ENCODE measurements around the gene USP5. TPM values are rescaled to one million over a fixed set of nuclear protein-coding genes. Genes with fewer than 3 reads are reported as not detected.
"Not testable (repeated sequence)": the region's sequence is repeated elsewhere in the genome, so short reads cannot be mapped to it uniquely, and the experiment has no call there.

Gene USP5
- polyA plus RNA-seq, 3 donors = 55.0 to 70.2 (median 58.4) TPM

- DNase-seq (ENCODE audit: extremely low read depth in 1 of 11, low read depth in 9 of 11, low spot score in 4 of 11) = no peak
Observed at GRCh38 chr12:6854036-6854435, 2.1 kb downstream of the USP5 start.

DNA sequence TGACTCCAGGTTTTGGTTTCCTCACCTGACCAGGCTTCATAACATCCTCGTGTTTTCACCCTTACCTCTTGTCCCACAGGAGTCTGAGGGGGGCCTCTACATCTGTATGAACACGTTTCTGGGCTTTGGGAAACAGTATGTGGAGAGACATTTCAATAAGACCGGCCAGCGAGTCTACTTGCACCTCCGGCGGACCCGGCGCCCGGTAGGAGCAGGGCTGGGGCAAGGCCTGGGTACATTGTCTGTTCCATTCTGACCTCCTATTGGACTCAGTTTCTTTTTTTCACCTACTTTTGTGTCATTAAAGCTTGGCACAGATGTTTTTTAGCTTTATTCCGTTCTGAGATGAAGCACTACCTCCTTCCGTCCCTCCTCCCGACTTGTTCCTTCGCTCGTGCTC, 3.4 kb downstream of the USP5 start:
- DNase-seq (ENCODE audit: extremely low read depth in 1 of 11, low read depth in 9 of 11, low spot score in 4 of 11) = no peak

GRCh38 chr12:6858799-6859198, 6.8 kb downstream of the USP5 start:
- DNase-seq (ENCODE audit: extremely low read depth in 1 of 11, low read depth in 9 of 11, low spot score in 4 of 11) = no peak

GRCh38 chr12:6860116-6860515, 8.2 kb downstream of the USP5 start:
- no peak for DNase-seq (ENCODE audit: extremely low read depth in 1 of 11, low read depth in 9 of 11, low spot score in 4 of 11)

- DNase-seq (ENCODE audit: extremely low read depth in 1 of 11, low read depth in 9 of 11, low spot score in 4 of 11) = no peak
Observed at GRCh38 chr12:6860942-6861341, 9.0 kb downstream of the USP5 start.

DNA sequence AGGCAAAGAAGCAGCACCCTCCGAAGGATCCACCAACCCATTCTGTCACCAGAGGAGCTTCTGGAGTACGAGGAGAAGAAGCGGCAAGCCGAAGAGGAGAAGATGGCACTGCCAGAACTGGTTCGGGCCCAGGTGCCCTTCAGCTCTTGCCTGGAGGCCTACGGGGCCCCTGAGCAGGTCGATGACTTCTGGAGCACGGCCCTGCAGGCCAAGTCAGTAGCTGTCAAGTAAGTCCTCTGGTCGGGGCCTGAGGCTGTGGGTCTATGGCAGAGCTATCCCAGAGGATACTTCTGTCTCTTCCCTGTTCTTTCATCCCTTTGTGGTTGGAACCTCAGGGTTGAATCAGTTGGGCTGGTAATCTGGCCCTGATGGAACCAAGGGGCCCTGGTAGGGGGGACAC, 9.4 kb downstream of the USP5 start:
- no peak for DNase-seq (ENCODE audit: extremely low read depth in 1 of 11, low read depth in 9 of 11, low spot score in 4 of 11)

DNA sequence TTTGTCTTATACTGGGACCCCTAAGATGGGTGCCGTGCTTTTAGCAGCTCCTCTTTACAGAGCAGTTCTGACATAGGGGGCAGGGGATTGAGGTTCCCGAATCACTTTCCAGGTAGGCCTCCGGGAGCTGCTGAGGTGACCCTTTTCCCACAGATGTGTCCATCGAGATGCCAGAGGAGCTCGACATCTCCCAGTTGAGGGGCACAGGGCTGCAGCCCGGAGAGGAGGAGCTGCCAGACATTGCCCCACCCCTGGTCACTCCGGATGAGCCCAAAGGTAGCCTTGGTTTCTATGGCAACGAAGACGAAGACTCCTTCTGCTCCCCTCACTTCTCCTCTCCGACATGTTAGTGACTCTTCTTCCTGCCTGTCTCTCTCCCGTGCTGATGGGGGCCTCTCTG, 11.1 kb downstream of the USP5 start:
- DNase-seq (ENCODE audit: extremely low read depth in 1 of 11, low read depth in 9 of 11, low spot score in 4 of 11) = no peak

DNA sequence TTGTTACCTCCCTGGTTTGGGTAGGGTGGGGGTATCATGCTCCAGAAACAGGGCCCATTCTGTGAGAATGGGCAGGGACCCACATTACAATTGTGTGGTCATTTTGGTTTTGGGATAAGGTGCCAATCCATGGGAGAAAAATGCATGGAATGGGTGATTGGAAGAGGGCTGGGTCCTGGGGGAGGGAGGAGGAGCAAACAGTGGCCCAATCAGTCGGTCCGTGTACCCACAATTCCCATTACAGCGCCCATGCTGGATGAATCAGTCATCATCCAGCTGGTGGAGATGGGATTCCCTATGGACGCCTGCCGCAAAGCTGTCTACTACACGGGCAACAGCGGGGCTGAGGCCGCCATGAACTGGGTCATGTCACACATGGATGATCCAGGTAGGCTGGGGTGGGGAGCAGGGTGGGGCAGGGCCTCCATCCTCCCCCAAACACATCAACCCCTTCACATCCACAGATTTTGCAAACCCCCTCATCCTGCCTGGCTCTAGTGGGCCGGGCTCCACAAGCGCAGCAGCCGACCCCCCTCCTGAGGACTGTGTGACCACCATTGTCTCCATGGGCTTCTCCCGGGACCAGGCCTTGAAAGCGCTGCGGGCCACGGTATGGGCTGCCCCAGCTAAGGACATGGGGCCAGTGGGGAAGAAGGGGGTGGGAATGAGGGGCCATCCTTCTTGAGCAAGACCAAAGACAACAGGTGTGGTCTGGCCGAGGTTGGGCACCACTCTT, 11.8 kb downstream of the USP5 start:
- DNase-seq (ENCODE audit: extremely low read depth in 1 of 11, low read depth in 9 of 11, low spot score in 4 of 11) = no peak

- not testable (repeated sequence) for DNase-seq (ENCODE audit: extremely low read depth in 1 of 11, low read depth in 9 of 11, low spot score in 4 of 11)
Observed at GRCh38 chr12:6865307-6865706, 13.4 kb downstream of the USP5 start.

- DNase-seq (ENCODE audit: extremely low read depth in 1 of 11, low read depth in 9 of 11, low spot score in 4 of 11) = no peak
Observed at GRCh38 chr12:6866163-6866919, 14.4 kb downstream of the USP5 start.

DNA sequence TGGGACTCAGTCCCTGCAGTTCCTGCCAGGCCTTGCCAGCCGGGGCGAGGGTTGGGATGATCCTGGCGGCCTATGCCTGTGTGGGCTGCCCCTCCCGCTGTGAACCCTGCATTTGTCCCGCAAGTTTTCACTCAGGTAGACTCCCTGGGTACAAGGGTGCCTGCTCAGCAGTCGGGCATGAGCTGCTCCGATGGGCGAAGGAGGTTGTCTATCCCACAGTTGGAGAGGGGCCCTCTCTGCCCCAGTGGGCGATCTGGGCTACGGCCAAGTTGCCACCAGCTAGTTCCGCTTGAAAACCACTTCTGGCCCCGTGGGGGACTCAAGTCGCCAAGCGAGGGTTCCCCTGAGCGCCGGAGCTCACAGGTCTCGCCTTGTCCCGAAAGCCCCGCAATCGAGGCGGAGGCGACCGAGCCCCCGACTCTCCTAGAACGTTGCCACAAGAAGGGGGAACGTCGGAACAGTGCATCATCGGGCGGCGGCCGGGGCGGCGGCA, 15.0 kb downstream of the USP5 start:
- DNase-seq (ENCODE audit: extremely low read depth in 1 of 11, low read depth in 9 of 11, low spot score in 4 of 11) = no peak

DNA sequence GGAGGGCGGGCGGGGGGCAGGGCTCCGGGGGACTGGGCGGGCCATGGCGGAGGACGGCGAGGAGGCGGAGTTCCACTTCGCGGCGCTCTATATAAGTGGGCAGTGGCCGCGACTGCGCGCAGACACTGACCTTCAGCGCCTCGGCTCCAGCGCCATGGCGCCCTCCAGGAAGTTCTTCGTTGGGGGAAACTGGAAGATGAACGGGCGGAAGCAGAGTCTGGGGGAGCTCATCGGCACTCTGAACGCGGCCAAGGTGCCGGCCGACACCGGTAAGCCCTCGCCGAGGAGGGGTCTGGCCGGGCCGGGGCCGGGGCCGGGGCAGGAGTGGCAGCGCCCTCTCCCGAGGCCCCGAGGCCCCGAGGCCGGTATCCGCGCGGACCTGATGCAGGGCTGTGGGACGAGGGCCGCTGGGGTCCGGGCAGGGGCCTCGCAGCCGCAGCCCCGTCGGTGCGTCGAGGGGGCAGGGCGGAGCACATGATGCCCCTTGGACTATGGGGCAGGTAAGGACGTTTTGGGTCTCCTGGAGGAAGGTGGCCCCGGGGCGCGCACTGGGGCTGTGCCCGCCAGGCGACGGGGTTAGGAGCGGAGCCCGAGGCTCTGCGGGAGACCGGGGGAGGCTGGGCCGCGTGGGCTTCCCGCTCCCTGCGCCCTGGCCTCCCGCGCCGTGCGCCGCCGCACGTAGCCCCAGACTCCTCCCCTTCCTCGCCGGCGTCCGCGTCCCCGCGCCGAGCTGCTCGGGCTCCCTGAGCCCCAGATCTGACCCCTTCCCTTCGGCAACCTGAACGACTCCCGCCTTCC, 15.7 kb downstream of the USP5 start, which contains the start of gene TPI1:
TSS of gene TPI1 (plus strand) at position 119 of the 798 bp plus-strand sequence. CDS start at position 155, 36 bp downstream.
- DNase-seq (ENCODE audit: extremely low read depth in 1 of 11, low read depth in 9 of 11, low spot score in 4 of 11) = peak in 8 of 11 donors; percentile 61 to 79 (median 70)

- DNase-seq (ENCODE audit: extremely low read depth in 1 of 11, low read depth in 9 of 11, low spot score in 4 of 11) = no peak
Observed at GRCh38 chr12:6868211-6869048, 16.5 kb downstream of the USP5 start.

DNA sequence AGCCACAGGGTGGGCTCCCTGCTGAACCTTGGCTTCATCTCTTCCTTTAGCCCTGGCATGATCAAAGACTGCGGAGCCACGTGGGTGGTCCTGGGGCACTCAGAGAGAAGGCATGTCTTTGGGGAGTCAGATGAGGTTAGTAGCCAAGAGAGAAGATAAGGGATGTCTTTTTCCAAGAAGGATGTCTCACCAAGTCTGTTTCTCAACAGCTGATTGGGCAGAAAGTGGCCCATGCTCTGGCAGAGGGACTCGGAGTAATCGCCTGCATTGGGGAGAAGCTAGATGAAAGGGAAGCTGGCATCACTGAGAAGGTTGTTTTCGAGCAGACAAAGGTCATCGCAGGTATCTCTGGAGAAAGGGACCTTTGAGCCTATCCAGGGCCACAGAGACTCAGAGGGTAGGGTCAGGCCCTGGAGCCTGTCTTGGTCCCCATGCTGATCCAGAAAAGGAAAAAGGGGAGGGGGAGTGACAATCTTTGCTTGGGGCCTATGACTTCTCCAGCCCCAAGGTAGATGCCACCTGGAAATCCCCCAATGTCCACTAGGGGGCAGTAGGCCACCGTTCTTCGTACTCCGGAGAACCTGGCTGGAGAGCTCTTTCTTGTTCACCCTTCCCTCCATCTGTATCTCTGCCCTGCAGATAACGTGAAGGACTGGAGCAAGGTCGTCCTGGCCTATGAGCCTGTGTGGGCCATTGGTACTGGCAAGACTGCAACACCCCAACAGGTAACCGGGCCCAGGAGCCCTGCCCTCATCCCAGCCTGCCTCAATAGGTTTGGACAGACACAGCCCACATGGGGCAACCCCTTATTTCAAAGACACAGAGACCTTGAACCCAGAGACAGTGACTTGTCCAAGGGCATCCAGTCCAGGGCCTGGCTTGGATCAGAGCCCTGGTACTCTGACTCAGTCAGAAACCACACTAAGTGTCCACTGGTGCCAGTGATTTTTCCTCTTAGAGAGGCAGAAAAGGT, 17.4 kb downstream of the USP5 start:
- peak in 8 of 11 donors; percentile 70 to 84 (median 78) for DNase-seq (ENCODE audit: extremely low read depth in 1 of 11, low read depth in 9 of 11, low spot score in 4 of 11)

DNA sequence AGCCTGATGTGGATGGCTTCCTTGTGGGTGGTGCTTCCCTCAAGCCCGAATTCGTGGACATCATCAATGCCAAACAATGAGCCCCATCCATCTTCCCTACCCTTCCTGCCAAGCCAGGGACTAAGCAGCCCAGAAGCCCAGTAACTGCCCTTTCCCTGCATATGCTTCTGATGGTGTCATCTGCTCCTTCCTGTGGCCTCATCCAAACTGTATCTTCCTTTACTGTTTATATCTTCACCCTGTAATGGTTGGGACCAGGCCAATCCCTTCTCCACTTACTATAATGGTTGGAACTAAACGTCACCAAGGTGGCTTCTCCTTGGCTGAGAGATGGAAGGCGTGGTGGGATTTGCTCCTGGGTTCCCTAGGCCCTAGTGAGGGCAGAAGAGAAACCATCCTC, 18.4 kb downstream of the USP5 start:
- DNase-seq (ENCODE audit: extremely low read depth in 1 of 11, low read depth in 9 of 11, low spot score in 4 of 11) = not testable (repeated sequence)

GRCh38 chr12:6871052-6871957, 19.4 kb downstream of the USP5 start:
- DNase-seq (ENCODE audit: extremely low read depth in 1 of 11, low read depth in 9 of 11, low spot score in 4 of 11) = no peak

All from renal cortex interstitium (tissue), 11 donors.